Common myeloid progenitor, CD34-positive (primary cell): ENCODE measurements around the gene DMGDH.

Experiments
- CTCF ChIA-PET: fragments of 350-600 bp; sonication (Branson Sonifier 250); formaldehyde crosslinking; loops from one replicate; lab custom pipeline; 2021; ENCODE audit warnings: antibody characterized with exemption; lab: Charles Lee
- POLR2A ChIA-PET: fragments of 350-600 bp; sonication (Branson Sonifier 250); formaldehyde crosslinking; loops from one replicate; lab custom pipeline; 2021; ENCODE audit warnings: antibody characterized with exemption; lab: Charles Lee
- DNase-seq, 3 donors: peaks; one replicate each; pipeline versions ENCODE4 v3.0.0 to v3.0.0-alpha.2; 2013
- H3K27ac ChIP-seq, 2 experiments: 1 replicate in 1 of 2; 2 replicates in 1 of 2; pipeline ENCODE4 v1.7.0; 2013; ENCODE audit warnings: inconsistent platforms in 2 of 2, low read length in 2 of 2, mild to moderate bottlenecking in 2 of 2, low read depth in 1 of 2, moderate library complexity in 1 of 2; ENCODE audit not compliant: severe bottlenecking in 2 of 2, insufficient read depth in 1 of 2, poor library complexity in 1 of 2
- H3K27me3 ChIP-seq, 5 experiments: replicated peaks in 2 of 5; 1 replicate in 3 of 5; 2 replicates in 2 of 5; pipeline versions ENCODE4 v1.6.1 to v1.7.0; 2013; ENCODE audit warnings: low read length in 4 of 5, mild to moderate bottlenecking in 2 of 5, moderate library complexity in 2 of 5, inconsistent platforms in 1 of 5; ENCODE audit not compliant: insufficient read depth in 5 of 5, control insufficient read depth in 4 of 5
- H3K36me3 ChIP-seq, 4 experiments: 1 replicate in 2 of 4; 2 replicates in 2 of 4; pipeline versions ENCODE4 v1.6.1 to v1.7.0; 2013; ENCODE audit warnings: low read length in 3 of 4, control low read depth in 1 of 4, mild to moderate bottlenecking in 1 of 4; ENCODE audit not compliant: control insufficient read depth in 4 of 4, insufficient read depth in 4 of 4
- H3K4me1 ChIP-seq, 4 experiments: 1 replicate in 3 of 4; 2 replicates in 1 of 4; pipeline versions ENCODE4 v1.6.1 to v1.7.1; 2013; ENCODE audit warnings: low read length in 3 of 4, mild to moderate bottlenecking in 3 of 4, control low read depth in 1 of 4, inconsistent platforms in 1 of 4, moderate library complexity in 1 of 4; ENCODE audit not compliant: control insufficient read depth in 4 of 4, insufficient read depth in 4 of 4; ENCODE audit errors: control extremely low read depth in 1 of 4
- H3K4me3 ChIP-seq, 7 experiments: 1 replicate in 4 of 7; 2 replicates in 3 of 7; pipeline versions ENCODE4 v1.5.1 to v1.7.0; 2013; ENCODE audit warnings: mild to moderate bottlenecking in 7 of 7, low read length in 6 of 7, moderate library complexity in 6 of 7, inconsistent platforms in 2 of 7, low read depth in 2 of 7, control low read depth in 1 of 7; ENCODE audit not compliant: insufficient read depth in 4 of 7, control insufficient read depth in 1 of 7; ENCODE audit errors: extremely low read depth in 1 of 7
- H3K9me3 ChIP-seq, 5 experiments: 1 replicate in 4 of 5; 2 replicates in 1 of 5; pipeline versions ENCODE4 v1.6.1 to v1.7.1; 2013; ENCODE audit warnings: low read length in 4 of 5, mild to moderate bottlenecking in 2 of 5, inconsistent platforms in 1 of 5, low read depth in 1 of 5, moderate library complexity in 1 of 5; ENCODE audit not compliant: control insufficient read depth in 4 of 5, insufficient read depth in 2 of 5; ENCODE audit errors: control extremely low read depth in 1 of 5
- WGBS: methylation state at CpG from one replicate; pipeline ENCODE4 v1.1.5; 2013; ENCODE audit not compliant: insufficient coverage; 5-methylcytosine and 5-hydroxymethylcytosine counted together

Gene DMGDH

GRCh38 chr5:79108792-79109191 is 39.3 kb upstream of the DMGDH start:
- Histone ChIP-seq H3K36me3 (no peaks in the 10 kb centered on the region), H3K9me3 (no peaks in the 10 kb centered on the region), H3K4me3 (no peak overlapping the region), H3K27ac (no peak overlapping the region), H3K27me3 (peaks cover 13 to 38% (median 19%) of the 10 kb centered on the region in 5 experiments), H3K4me1 (peaks cover 5 to 27% (median 24%) of the 10 kb centered on the region in 4 experiments)
- ChIA-PET POLR2A (interaction anchor here (0.6 kb wide), 1 partner anchor 558 kb away, joined by 3 read pairs; no protein-coding TSS in a partner anchor), CTCF (interaction anchor here (1.1 to 1.9 kb wide), 3 partner anchors 23 to 85 kb away, joined by 3 to 6 read pairs (median 4); no protein-coding TSS in a partner anchor)
- no peak for DNase-seq
- 88% methylated on average over 6 of the region's 8 CpGs for WGBS

GRCh38 chr5:79108086-79108485 is 38.6 kb upstream of the DMGDH start:
- CTCF ChIA-PET = interaction anchor here (1.8 to 2.9 kb wide), 4 partner anchors 13 to 88 kb away, joined by 6 to 10 read pairs (median 8); no protein-coding TSS in a partner anchor
- Histone ChIP-seq H3K4me1 (peaks cover 5 to 28% (median 24%) of the 10 kb centered on the region in 4 experiments), H3K27ac (no peak overlapping the region), H3K4me3 (no peak overlapping the region), H3K9me3 (no peaks in the 10 kb centered on the region), H3K27me3 (peaks cover 13 to 32% (median 19%) of the 10 kb centered on the region in 5 experiments), H3K36me3 (no peaks in the 10 kb centered on the region)
- POLR2A ChIA-PET = no interaction called here
- DNase-seq = no peak
- WGBS = no CpG with 5 or more reads among the region's 3 CpGs

- peak; percentile 39 to 78 (median 64) for DNase-seq
- Histone ChIP-seq H3K27ac (no peak overlapping the region), H3K36me3 (no peaks in the 10 kb centered on the region), H3K27me3 (peaks cover 6 to 23% (median 10%) of the 10 kb centered on the region in 5 experiments), H3K4me1 (peaks cover 5 to 32% (median 26%) of the 10 kb centered on the region in 4 experiments), H3K9me3 (no peaks in the 10 kb centered on the region), H3K4me3 (peak overlapping the region in 3 of 7 experiments; percentile 6 to 29 (median 9))
- POLR2A ChIA-PET = no interaction called here
- CTCF ChIA-PET = interaction anchor here (0.6 to 2.9 kb wide), 9 partner anchors 12 to 877 kb away, joined by 3 to 15 read pairs (median 6); no protein-coding TSS in a partner anchor
- WGBS = 30% methylated on average over 7 of the region's 7 CpGs
Observed at GRCh38 chr5:79107020-79107796, 37.7 kb upstream of the DMGDH start.

GRCh38 chr5:79105868-79106267 is 36.4 kb upstream of the DMGDH start:
- Histone ChIP-seq H3K4me3 (no peak overlapping the region), H3K27me3 (peaks cover 0 to 10% (median under 1%) of the 10 kb centered on the region in 5 experiments), H3K4me1 (peaks cover 5 to 25% (median 21%) of the 10 kb centered on the region in 4 experiments), H3K9me3 (no peaks in the 10 kb centered on the region), H3K27ac (no peak overlapping the region), H3K36me3 (no peaks in the 10 kb centered on the region)
- WGBS = no CpG with 5 or more reads among the region's 2 CpGs
- DNase-seq = peak in 1 of 3 donors; percentile 30
- POLR2A ChIA-PET = no interaction called here
- CTCF ChIA-PET = interaction anchor here (1.1 to 2.9 kb wide), 7 partner anchors 13 to 86 kb away, joined by 3 to 15 read pairs (median 4); no protein-coding TSS in a partner anchor

- CTCF ChIA-PET = no interaction called here
- WGBS = 100% methylated on average over 3 of the region's 3 CpGs
- no peak overlapping the region for H3K4me3 ChIP-seq
- no peak overlapping the region for H3K27ac ChIP-seq
- no peaks in the 10 kb centered on the region for H3K36me3 ChIP-seq
- no peak for DNase-seq
- H3K9me3 ChIP-seq = no peaks in the 10 kb centered on the region
- H3K27me3 ChIP-seq = no peaks in the 10 kb centered on the region
- POLR2A ChIA-PET = no interaction called here
- no peaks in the 10 kb centered on the region for H3K4me1 ChIP-seq
Observed at GRCh38 chr5:79093762-79094161, 24.3 kb upstream of the DMGDH start.

GRCh38 chr5:79091064-79091463 is 21.6 kb upstream of the DMGDH start:
- H3K4me1 ChIP-seq = no peaks in the 10 kb centered on the region
- POLR2A ChIA-PET = no interaction called here
- CTCF ChIA-PET = no interaction called here
- no peaks in the 10 kb centered on the region for H3K36me3 ChIP-seq
- no peaks in the 10 kb centered on the region for H3K9me3 ChIP-seq
- no peaks in the 10 kb centered on the region for H3K27me3 ChIP-seq
- no peak overlapping the region for H3K4me3 ChIP-seq
- H3K27ac ChIP-seq = no peak overlapping the region
- WGBS = 60% methylated on average over 1 of the region's 3 CpGs
- DNase-seq = no peak

- WGBS = 93% methylated on average over 4 of the region's 4 CpGs
- Histone ChIP-seq H3K4me1 (no peaks in the 10 kb centered on the region), H3K36me3 (no peaks in the 10 kb centered on the region), H3K9me3 (no peaks in the 10 kb centered on the region), H3K27ac (no peak overlapping the region), H3K4me3 (no peak overlapping the region), H3K27me3 (no peaks in the 10 kb centered on the region)
- ChIA-PET CTCF (interaction anchor here (0.6 kb wide), 1 partner anchor 181 kb away, joined by 3 read pairs; no protein-coding TSS in a partner anchor), POLR2A (no interaction called here)
- DNase-seq = no peak
Observed at GRCh38 chr5:79088507-79088906, 19.0 kb upstream of the DMGDH start.
